NCI-H2196 (cell line): ENCODE measurements around the gene ORC6.

Source experiments
- DNase-seq: peaks from one replicate; lab custom pipeline; 2025; ENCODE audit not compliant: unreplicated experiment; lab: John Stamatoyannopoulos, UW

The ORC6 gene

GRCh38 chr16:46730801-46731690, 41.6 kb downstream of the ORC6 start:
- no peak for DNase-seq

DNA sequence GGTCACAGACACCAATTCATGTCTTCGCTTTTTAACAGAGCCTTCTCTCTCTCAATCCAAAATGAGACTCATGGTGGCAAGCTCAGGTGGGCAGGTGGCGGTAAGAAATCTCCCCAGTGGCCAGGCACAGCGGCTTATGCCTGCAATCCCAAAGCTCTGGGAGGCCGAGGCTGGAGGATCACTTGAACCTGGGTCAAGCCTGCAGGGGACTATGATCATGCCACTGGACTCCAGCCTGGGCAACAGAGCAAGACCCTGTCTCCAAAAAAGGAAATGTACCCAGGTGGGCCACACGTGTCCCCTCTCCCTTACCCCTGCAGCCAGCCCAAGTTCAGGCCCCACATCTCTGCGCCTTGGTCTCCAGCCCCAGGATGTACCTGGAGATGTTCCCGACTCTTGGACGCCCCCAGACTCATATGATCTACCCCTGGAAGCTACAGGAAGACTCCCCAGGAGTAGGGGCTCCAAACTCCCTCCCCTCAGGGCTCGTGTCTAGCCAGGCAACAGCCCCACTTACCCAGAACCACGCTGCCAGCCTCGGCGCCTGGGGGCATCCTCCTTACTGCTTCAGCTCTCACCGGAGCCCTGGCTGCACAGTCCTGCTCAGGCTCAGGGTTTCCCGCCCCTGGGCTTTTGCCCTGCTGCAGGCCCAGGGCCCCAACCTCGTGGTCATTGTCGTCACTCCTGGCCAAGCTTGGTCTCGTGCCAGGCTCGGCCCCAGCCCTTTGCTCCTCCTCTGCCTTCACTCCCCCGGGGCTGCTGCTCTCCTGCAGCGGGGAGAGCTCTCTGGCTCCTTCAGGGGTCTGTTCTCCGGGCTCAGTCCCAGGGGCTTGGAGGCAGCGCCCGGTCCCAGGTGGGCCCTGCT, 42.5 kb downstream of the ORC6 start:
- no peak for DNase-seq

DNA sequence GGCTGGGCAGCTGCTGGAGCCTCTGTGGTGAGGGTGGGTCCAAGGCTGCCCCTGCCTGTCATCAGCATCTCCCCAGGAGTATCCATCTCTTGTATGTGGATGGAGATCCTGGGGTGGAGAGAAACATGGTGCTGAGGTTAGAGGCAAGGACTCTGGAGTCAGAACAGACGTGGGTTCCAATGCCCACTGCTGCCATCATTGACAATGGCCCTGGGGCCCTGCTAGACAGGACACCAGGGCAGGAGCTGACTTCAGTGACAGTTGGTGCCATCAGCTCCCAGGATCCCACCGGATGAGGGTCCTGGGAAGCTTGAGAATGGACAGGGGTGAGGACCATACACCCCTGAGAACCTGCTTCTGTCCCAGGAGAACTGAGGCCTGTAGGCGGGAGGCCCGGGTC, 43.1 kb downstream of the ORC6 start:
- no peak for DNase-seq

DNA sequence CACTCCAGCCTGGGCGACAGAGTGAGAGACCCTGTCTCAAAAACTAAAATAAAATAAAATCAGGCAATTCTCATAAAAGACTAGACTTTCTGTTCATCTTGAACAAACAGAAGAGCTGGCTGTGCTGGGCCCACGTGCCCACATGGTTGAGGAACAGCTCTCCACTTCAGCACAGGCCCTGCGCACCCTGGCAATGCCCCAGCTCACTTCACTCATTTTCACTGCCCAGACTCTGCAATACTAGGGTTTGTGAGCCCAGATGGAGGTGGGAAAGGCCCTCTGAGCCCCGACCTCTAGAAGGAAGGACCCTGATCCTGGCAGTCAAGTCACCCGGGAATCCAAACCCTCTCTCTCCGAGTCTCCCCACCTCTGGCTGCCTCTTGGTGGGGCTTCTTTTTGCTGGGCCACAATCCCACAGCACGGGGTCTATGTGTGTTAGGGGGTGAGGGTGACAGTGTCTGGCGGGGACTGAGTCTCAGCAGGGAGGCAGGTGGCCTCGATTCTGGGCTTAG, 43.9 kb downstream of the ORC6 start:
- DNase-seq, result no peak

- DNase-seq, result no peak
These were observed 47.2 kb downstream of the ORC6 start for GRCh38 chr16:46736695-46737094.

DNA sequence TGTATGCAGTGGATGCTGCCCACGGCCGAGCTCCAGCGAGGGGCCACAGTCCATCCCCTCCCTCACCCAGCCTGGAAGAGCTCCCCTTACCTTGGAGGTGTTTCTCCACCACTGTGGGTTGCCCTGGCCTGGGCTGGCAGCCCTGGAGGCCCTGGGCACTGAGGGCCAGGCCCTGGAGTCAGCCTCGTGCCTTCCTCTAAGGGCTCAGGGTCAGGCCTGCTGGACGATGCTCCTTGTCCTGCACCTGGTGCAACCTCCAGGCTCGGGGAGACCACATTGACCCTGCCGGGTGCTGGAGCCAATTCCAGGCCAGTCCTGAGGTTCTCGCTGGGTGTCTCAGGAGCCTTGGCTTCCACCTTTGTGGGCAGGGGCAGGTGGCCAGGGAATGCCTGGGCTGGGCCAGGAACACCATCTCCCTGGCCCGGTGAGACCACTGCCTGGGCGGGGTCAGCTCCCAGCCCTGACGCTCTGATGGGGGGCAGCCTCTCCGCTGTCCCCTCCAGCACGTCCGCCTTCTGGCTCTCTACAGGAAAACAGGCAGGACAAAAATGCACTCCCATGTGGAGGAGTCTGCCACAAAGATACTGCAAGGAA, 48.3 kb downstream of the ORC6 start:
- DNase-seq, result no peak

- no peak for DNase-seq
These were observed 50.5 kb downstream of the ORC6 start for GRCh38 chr16:46739934-46740333.

DNA sequence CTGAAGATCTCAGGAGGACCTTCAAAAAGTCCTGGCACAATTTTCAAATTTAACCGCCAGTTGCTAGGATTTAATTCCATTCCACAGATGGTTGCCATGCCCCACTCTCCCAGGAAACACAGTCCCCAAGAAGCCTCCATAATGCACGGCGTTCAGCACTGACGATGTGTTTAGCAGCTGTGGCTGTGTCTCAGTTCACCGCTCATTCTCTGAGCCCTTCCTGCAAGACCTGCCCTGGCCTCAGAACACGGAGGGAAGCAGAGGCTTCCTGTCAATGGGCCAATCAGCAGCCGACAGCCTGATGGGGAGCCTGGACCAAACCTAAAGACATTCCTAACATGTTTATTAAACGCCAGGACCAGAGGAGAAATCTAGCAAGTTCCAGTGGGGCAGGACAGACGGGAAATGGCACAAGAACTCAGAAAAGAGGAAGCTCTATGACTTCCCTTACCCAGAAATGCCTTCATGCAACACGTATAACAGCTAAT, 53.8 kb downstream of the ORC6 start:
- DNase-seq, result no peak

GRCh38 chr16:46745617-46746016, 56.2 kb downstream of the ORC6 start:
- no peak for DNase-seq

DNA sequence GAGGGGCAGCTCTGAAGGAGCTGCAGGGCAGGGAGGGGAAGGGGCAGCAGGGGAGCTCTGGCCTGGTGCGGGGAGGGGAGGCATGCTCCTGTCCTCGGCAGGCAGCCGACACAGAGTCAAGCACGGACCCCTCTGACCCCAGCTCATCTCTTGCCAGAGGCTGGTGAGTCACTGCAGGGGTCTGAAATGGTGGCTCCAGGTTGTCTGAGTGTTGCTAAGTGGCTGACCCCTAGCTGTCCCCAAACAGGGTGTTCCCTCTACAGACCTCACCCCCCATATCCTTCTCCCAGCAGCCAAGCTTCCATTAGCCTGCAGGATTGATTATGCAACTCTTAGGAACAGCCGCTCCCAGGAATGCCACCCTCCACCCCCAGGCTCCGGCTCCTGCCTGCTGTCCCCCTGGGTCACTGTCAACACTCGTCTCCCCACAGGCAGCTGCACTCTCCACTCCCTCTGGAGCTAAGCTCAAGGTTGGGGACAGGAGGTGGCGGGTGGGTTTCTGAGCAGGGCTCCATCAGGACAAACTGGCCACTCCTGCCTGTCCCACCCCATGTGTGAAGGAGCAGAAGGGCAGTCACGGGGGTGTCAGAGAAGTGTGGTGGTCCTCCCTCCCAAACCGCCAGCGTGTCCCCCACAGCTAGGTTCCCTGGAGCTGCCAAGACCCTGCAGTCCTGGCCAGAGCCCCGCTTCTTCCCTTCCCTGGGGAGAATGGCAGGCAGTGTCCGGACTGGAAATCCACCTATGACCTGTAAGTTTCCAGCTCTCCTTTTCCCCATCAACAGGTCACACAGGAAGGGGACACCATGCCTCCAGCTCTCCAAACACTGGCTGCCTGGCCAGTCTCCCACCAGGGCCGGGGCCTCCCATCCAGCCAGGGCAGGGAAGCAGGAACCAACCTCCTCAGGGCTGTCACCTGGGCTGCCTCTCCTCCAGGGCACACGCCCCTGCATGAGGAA, 57.6 kb downstream of the ORC6 start:
- no peak for DNase-seq
